NOMO-1 treated with dmso at 0.1 percent for 144 hours (cell line): ENCODE measurements around the gene GMPR2.

ENCODE experiments used
- DNase-seq: peaks from one replicate; lab custom pipeline; 2025; ENCODE audit not compliant: unreplicated experiment; lab: John Stamatoyannopoulos, UW

Gene GMPR2

DNA sequence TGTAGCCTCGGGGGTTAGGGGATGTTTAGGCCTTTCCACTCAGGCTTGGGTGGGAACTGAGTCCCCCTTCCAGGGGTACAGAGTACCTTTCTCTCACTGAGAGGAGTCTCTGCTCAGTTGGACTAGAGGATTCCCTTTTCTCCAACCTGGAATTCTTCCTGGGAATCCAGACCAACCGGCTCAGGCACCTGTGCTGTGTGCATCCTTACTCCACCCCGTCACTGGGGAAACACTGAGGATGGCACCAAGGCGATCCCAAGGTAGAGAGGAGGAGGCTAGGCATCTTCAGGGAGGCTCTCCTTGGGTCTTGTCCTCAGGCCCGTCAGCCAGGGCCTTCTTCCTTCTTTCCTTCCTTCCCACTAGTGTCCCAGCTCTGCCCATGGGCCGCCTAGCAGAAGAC lies 31.1 kb downstream of the GMPR2 start:
- no peak for DNase-seq

DNA sequence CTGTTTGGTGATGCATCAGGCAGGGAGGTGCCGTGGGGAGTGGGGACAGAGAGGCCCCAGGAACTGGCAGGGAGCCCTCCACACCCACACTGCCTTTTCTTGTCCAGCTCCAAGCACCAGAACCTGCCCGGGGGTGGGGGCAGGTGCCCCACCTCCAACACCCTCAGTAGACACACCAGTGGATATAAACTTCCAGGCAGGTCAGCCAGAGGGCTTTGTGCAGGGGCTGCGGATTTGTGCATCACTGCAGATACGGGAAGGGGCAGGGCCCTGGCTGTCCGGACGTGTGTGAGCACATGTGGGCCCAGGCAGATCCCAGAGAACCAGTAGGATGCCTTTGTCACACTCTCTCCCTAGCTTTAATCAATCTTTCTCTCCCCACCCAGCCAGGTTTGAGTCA lies 31.6 kb downstream of the GMPR2 start:
- no peak for DNase-seq

DNA sequence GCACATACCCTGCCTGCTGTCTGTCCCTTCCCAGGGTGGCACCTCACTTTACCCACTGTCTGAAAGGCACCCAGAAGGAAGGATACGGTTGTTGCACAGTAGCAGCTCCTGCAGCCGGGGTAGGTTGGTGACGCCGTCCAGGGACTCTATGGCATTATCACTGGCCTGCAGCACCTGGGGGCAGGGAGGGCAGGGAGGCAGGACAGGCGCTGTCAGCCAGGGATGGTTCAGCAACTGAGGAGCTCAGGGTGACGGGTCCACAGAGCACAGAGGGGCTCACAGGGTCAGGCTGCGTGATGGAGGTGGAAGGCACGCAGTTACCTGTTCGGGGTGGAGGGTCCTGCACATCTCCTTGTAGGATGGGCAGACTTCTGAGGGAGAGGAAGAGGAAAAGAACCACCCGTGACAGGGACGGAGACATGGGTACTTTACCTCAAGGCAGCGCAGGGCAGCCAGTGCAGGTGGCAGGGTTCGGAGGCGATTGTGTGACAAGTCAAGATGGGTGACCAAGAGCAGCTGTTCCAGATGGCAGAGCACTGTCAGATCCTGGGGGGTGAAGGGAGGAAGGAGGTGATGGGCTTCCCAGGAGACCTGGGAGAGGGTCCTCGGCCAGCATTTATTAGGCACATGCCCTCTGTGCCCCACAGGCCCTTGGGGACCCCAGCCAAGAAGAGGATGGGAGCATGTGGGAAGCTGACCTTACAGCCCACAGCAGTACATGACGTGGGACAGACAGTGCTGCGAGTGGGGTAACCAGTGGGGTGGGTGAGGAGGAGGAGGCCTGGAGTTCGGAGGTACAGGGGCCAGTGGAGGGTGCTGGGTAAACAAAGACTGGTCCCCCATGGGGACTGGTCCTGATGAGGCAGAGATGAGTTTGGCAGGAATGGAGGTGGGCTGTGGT lies 33.9 kb downstream of the GMPR2 start:
- no peak for DNase-seq

DNA sequence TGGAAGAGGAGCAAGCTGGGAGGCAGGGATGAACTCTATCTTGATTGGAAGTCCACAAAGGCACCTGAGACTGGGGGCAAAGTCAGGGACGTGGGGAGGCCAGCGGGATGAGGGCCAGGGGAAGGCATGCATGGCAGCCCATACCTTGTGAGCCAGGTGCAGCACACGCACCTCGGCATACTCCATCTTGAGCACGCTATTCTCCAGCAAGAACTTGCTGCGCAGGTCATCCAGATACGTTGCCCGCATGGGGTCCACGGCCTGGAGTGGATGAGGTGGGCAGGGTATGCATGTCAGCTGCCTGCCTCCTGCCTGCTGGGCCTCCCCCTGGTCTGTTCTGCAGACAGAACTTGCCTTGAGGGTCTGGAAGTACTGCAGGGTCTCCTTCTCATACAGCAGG lies 34.8 kb downstream of the GMPR2 start:
- no peak for DNase-seq

DNA sequence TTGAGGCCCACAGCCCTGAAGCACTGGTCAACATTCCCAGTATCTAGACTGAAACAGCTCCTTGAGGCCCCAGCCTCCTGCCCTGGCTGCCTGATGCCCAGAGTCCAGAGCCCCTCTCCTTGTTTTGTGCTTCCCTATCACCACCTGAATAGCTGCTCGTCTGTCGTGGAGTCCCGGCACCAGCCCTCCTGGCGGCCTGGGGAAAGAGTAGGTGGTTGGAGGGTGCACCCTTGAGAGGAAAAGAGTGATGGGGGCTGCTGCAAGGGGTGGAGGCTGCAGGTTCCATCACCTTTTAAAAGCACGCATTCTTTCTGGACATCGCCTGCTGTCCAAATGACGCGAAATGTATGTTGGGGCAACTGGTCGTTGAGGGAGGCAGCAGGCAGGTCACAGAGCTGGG lies 35.5 kb downstream of the GMPR2 start:
- no peak for DNase-seq

DNA sequence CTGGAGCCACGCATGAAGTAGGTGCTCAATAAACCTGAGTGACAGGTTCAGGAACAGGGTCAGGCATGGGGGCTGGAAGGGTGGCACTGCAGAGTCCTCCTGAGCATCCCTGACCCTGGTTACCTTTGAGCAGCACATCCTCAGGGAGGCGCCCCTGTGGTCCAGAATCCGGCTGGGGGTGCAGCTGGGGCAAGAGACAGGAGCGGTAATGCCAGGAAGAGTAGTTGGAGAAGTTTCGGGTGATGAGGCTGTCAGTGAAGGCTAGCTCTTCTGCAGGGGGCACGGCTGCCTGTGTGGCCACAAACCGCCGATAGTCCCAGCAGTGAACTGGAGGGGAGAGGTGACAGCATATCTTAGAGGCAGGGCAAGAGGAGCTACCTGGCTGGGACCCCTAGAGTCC lies 36.6 kb downstream of the GMPR2 start:
- DNase-seq: no peak

DNA sequence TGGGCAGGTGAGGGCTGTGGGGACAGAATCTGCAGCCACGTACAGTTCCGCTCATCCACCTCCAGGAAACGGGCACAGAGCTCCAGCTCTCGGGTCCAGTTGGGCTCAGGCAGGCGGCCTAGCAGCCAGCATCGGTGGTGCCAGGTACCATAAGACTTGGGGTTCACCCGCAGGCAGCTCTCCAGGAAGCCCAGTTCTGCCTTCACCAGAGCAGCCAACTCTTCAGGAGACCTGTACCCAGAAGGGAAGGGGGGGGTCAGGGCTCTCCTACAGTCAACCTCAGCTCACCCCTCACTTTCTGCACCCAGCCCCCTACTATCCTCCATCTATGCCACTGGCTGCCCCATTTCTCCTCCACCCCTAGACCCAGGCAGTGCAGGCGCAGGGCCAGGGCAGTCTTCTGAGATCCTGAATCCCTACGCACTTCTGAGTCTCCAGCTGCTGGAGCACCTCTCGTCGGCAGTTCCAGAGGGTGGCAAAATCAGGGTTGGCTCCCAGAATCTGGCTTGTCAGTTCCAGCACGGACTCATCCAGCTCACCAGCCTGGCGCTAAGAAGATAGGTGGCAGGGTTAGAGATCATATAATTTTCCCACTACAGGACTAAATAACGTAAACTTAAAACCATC lies 37.3 kb downstream of the GMPR2 start:
- DNase-seq: no peak

DNA sequence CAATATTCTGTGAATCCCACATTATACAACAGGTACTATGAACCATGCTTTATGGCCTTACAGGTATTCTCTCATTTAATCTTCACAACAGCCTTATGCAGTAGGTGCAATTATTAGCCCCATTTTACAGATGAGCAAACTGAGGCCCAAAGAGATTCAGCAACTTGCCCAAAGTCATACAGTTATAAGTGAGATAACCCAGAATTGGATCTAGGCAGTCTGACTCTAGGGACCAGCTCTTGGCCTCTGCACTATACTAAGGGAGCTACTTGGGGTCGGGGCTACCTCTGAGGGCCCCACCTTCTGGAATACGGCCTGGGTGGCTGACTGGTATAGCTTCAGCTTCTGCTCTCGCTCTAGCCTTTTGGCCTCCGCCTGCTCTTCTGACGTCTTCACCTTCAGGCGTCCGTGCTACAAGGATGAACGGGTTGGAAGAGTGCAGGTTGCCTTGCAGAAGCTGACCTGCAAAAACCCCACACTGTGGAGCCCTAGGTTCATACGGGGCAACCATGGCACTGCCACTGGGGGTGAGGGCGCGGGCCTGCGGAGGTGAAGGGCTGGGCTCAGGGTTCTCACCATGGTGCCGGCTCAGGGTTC lies 37.9 kb downstream of the GMPR2 start:
- DNase-seq: no peak

DNA sequence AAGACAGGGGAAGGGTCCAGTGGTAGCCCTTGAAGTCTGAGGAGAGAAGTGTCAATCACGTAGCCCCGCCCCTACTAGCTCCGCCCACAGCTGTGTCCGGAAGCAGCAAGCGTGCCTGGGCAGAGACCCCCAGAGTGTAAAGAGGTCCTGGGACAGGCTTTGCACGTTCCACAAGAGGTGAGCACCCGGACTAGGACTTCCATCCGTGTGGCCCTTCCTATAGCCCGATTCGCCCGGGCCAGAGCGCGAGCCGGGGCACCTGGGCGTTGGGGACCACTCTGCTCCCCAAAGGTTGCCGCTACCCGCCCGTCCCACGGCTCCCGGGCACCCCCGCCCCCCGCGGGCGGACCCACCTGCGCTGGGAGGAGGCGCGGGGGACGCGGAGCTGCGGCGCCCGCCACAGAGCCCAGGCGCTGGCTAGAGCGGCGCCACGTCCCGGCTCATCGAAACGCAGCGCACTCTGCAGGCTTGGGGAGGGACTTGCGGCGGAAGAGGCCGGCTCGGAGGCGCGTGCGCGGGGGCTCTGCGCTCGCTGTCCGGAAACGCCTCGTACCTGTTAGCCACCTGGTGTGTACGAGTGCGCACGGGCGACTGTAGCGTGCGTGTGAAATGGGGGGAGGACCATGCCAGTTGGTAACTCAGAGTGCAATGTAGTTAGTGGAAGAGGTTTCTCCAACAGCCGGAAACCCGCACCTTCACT lies 38.6 kb downstream of the GMPR2 start, which contains the start of gene RABGGTA:
Gene RABGGTA, minus strand, starts transcription at position 464 of the 700 bp plus-strand sequence. CDS start 482 bp downstream, outside the sequence.
- DNase-seq: peak; percentile 81

DNA sequence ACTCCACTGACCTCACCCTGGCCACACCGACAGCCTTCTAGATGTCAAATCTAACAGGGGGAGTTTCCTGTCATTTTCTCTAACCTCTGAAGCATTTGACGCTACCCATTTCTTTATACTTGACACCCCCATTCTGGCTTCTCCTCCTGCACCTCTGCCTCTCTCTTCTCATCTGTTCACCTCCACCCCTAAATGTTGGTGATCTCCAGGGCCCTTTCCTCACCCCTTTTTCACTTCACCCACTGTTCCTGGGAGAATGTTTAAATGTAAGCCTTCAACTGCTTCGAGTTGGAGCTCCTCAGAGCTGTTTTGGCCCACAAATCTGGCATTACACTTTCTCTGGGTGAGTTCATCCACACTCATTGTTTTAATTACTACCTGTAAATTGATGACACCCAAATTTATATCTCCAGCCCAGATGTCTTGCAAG lies 39.1 kb downstream of the GMPR2 start:
- DNase-seq: no peak

DNA sequence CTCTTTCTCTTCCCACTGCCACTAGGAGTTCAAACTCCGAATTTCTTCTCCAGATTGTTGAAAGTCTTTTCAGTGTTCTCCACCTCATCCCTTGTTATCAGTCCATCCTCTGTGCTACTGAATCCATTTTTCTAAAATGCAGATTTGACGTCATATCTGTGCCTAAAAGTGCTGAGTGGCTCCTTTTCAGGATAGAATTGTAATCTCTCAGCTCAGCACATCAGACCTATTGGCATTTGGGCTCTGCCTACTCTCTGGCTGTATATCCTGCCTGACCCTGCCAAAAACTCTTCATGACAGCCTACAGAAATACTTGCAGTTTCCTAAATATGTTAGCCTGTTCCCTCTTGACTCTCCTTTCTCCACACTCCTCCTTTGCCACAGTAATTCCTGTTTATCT lies 39.7 kb downstream of the GMPR2 start:
- DNase-seq: no peak

DNA sequence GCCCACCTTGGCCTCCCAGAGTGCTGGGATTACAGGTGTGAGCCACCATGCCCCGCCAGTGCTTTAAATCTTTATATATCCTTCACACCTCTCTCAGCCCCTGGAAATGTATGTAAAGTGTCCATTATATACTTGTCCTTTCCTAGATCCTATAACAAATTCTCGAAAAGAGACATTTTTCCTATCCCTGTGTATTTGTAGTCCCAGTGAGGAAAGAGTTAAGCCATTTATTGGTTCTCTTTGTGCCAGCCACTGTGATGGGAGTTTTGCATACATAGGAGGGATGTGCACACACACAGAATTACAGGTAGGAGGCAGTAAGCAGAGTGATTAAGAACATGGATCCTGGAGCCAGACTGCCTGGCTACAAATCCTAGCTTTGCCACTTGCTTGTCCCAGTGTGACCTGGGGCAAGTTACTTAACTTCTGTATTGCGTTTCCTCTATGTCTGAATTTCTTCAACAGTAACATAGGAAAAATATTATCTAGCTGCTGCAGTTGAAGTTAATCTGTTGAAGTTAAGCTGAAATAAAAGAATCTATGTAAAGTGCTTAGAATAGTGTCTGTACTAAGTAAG lies 40.8 kb downstream of the GMPR2 start:
- DNase-seq: no peak

DNA sequence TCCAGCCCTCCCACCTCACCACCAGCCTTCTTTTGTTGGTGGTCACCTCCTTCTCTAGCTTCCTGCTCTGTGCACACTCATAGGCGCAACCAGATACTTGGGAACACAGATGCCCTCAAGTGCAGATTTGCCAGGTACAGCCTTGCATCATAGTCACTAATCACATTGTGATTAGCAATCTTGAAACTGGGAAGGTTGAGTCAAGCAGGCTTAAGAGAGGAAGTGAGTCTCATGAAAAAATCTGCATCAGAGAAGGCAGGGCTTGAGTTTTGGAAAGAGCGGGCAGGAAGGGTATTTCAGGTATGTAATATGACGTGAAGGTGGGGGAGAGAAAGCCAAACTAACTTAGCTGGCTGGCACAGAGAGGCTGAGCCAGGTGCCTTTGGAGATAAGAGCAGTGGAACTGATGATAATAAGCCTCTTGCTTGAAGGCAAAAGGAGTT lies 41.4 kb downstream of the GMPR2 start:
- DNase-seq: peak; percentile 82

DNA sequence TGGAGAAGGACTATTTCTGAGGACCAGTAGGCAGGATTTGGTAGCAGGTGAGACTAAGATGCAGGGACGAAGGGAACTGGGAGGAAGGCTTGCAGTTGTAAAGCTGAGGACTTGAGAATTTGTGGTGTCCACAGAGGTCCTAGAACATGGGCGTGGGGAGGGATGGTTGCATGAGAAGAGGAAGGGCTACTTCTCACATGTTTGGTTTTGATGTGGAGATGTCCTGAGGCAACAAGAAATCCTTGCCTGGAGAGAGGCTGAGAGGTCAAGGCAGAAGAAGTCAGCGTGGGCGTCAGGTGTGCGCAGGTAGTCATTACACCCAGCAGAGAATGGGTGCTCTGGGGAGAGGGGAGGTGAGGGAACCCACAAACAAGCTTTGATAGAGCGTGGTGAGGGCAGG lies 44.3 kb downstream of the GMPR2 start:
- DNase-seq: no peak

DNA sequence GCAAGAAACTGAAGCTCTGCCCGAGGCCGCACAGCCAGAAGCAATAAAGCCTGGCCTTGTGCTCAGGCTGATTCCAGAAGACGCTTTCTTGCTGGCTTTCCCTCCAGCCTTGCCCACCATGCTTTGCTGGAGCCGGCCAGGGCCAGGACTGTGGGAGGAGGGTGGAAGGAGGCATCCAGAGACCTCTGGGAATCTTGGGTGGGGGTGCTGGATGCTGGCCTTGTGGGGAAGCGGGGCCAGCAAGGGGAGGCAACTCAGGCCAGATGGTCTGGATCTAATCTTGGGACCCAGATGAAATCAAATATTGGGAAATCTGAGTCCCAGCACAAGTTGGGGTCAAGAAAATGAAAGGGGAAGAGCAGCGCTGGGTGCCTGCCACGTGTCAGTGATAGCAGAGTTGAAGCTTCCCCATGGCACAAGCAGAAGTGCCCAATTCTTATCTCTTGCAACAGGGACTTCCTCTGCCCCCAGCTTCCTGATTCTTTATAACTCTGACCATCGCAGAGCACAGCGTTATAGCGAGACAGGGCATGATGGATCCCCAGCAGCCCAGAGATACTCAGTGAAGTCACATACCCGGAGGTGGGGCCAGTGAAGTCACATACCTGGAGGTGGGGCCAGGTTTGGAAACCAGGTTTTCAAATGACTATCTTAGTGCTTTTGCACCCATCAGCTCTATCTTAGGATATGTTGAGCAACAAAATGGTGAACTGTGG lies 45.0 kb downstream of the GMPR2 start:
- peak; percentile 82 for DNase-seq

DNA sequence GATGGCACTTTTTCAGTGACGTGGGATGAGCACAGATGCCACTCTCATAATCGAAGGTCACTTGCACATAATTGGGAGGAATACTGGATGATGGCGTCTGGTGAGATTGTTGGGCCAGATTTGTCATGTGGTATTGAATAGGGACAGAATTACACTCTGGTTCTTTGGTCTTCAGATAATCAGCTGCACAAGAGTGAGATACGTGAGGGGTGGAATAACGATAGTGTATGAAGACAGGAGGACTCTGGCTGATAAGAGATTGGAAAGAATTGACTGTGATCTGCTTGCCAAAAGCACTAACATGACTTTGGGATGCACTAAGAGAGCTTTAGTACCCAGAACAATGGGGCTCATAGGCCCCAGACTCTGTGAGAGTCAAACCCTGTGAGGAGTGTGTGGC lies 45.7 kb downstream of the GMPR2 start:
- DNase-seq: no peak

DNA sequence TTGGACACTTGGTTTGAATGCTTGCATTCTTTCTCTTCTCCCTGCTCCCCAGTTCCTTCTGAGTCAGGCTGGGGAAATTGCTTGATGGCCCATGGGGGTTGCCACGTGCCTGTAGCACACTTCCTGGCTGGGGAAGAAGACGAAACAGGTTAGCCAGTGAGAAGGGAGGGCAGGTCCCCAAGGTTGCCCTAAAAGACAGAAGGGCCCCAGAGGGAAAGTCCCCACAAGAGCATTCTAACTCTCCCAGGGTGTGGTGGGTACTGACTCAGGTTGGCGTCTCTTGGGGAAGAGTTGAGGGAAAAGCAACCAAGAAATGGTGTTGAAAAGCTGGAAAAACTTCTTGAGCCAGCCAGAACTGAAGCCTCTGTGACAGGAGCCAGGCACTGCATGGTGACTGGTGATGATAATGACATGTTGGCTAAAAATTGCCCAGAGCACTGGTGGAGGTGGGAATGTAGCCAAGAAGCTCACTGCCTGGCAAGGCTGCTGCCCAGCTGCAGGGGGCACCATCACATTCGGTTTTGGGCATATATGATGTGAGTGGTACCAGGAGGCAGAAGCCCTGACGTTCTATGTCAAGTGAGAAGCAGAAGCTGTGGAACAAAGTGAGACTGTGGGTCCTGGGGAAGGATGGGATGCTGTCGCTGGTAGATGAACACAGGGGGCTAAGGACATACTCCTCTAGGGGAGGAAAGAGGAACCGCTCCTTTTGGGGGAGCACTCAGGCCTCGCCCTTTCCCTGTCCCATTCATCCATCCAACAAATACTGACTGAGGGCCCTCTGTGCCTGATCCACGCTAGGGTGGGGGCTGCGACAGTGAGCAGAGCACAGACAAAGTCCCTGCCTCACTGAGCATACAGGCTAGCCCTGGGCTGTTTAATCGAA lies 46.8 kb downstream of the GMPR2 start:
- no peak for DNase-seq

DNA sequence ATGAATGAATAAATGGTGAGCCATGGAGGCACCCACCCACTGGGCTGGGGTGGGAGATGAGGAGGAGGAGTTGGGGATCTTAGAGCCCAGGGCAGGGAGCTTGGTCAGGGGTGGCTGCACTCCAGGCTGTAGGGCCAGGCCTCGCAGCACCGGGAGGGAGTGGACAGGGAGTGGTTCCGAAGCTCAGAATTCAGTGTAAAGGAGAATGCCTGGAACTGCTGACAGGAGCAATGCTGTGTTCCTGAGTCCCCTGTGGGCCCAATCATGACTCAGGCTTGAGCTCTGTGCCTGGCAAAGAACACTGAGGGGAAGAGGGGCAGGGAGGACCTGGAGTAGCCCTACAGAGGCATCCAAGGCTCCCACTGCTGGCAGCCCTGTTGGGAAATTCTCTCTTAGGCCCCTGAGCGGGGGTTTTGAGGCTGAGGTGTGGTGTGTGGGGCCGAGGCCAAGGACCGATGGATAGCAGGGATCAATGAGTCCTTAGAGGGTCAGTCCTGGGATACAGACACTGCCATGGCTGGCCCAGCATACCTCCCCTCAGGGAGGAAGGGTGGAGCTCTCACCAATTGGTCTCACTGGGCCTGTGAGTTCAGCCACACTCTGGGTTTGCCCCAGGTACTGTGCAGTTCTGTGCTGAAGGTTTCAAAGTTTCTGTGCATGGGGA lies 48.2 kb downstream of the GMPR2 start:
- DNase-seq: no peak

DNA sequence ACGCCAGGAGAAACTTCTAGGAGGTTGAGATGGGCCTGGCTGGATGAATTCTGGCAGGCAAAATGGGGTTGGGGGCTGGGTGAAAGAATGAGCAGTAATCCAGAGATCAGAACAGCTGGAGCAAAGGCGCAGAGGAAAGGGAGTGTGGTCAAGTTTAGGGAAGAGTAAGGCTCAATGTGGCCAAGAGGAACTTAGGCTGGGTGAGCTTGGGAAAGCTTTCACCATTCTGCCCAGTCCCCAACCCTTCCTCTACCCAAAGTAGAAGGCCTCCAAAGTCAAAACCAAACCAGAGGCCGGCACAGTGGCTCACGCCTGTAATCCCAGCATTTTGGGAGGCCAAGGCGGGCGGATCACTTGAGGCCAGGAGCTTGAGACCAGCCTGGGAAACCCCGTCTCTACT lies 48.9 kb downstream of the GMPR2 start:
- DNase-seq: no peak
